K562 (cell line): ENCODE data around the gene SUPT3H. TPM values are rescaled to one million over a fixed set of nuclear protein-coding genes. Genes with fewer than 3 reads are reported as not detected.

Experiments used
- HDGF ChIP-seq: fragments of 450-650 bp; IDR thresholded peaks from 2 replicates; pipeline ENCODE4 v1.6.1; 2016
- HLTF ChIP-seq: fragments of 450-650 bp; IDR thresholded peaks from 2 replicates; pipeline ENCODE4 v1.6.1; 2016
- SPI1 ChIP-seq: IDR thresholded peaks from 2 replicates; pipeline ENCODE4 v1.6.1; 2011; ENCODE audit warnings: low read depth, low read length, control low read depth, borderline replicate concordance
- polyA plus RNA-seq, 8 experiments: library from polyadenylated mRNA; depleted of rRNA in 4 of 8; stranded (reverse) in 5 of 8; unstranded in 3 of 8; fragments of >200 nt; fragmentation: Nextera tagmentation in 2 of 8; fragmentation: Illumina TruSeq in 1 of 8; extraction: Ambion mirVana in 2 of 8; extraction: Trizol in 1 of 8; gene quantifications; 2 replicates each; pipeline versions ENCODE4 v1.2.1 to v1.2.3, GENCODE V29; 2011 to 2014; ENCODE audit warnings: inconsistent platforms in 1 of 8, missing spikeins in 1 of 8
- total RNA-seq, 7 experiments: library from RNA; depleted of rRNA in 6 of 7; stranded (reverse); fragments of >200 nt in 6 of 7; fragmentation: Illumina TruSeq in 2 of 7; extraction: Trizol in 2 of 7; gene quantifications; 2 replicates each; pipeline versions ENCODE4 v1.2.1 to v1.2.3, GENCODE V29; 2011 to 2021; ENCODE audit warnings: low replicate concordance in 1 of 7
- TF ChIP-seq, protein P1 (sequence below): sonication (generic); formaldehyde crosslinking; IDR thresholded peaks from 2 replicates; pipeline ENCODE4 v1.8.1; 2023; ENCODE audit warnings: mild to moderate bottlenecking, missing genetic modification reagents
- TF ChIP-seq, protein P2 (sequence below): fragments of 450-650 bp; formaldehyde crosslinking; IDR thresholded peaks from 2 replicates; pipeline ENCODE4 v1.4.0; 2020; ENCODE audit warnings: mild to moderate bottlenecking
- TF ChIP-seq, protein P3 (sequence below), 2 experiments: fragments of 150-350 bp in 1 of 2; IDR thresholded peaks; 2 replicates each; pipeline ENCODE4 v1.6.1; 2012 to 2016; ENCODE audit warnings: low read depth in 2 of 2, low read length in 2 of 2, mild to moderate bottlenecking in 1 of 2, moderate library complexity in 1 of 2
- TF ChIP-seq, protein P4 (sequence below): fragments of 250-450 bp; sonication (Bioruptor Pico); IDR thresholded peaks from 2 replicates; pipeline ENCODE4 v1.9.0; 2021; ENCODE audit warnings: mild to moderate bottlenecking, inconsistent platforms
- TF ChIP-seq, protein P5 (sequence below): fragments of 250-450 bp; sonication (Bioruptor Pico); IDR thresholded peaks from 2 replicates; pipeline ENCODE4 v1.4.0; 2020; ENCODE audit warnings: borderline replicate concordance
- TF ChIP-seq, protein P6 (sequence below), 2 experiments: fragments of 450-650 bp; IDR thresholded peaks; 2 replicates each; pipeline ENCODE4 v1.6.1; 2018; ENCODE audit warnings: mild to moderate bottlenecking in 2 of 2, low read depth in 1 of 2; ENCODE audit not compliant: partially characterized antibody in 2 of 2
- TF ChIP-seq, protein P7 (sequence below): fragments of 250-450 bp; sonication (Bioruptor Pico); IDR thresholded peaks from 2 replicates; pipeline ENCODE4 v1.8.0; 2021; ENCODE audit warnings: moderate library complexity, mild to moderate bottlenecking, inconsistent platforms

Gene SUPT3H
- total and polyA plus RNA-seq, 9 of the 15 experiments (the other 6 are each of a cell fraction or from before 2014, with no cell fraction given), result 7.2 to 16.3 (median 11.9) TPM

DNA sequence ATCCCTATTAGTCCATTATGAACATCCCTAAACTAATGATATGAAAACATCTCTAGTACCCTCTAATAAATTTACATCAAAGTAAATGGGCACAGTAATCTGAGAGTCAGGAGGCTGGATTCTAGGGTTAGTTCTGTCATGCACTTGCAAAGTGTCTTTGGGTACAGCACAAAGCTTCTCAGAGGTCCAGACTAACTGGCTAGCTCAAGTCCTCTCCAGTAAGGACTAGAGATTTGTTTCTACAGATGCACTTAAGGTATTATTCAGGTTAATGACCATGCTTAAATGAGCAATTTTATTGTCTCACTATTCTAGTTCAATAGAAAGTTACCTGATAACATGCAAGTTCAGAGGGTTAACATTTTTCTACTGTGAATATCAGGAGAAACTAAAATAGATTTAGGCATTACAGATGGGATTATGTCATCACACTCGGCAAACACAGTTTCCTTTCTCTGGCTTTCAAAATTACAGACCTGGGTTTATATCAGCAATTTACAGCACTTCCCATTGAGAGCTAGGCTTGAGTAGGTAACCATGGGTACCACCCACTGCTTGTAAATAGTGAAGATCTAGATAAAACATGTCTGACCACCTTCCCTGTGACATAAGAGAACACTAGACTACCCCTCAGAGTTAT lies 452.5 kb downstream of the SUPT3H start (continued):
- TF ChIP-seq, protein P1, sequence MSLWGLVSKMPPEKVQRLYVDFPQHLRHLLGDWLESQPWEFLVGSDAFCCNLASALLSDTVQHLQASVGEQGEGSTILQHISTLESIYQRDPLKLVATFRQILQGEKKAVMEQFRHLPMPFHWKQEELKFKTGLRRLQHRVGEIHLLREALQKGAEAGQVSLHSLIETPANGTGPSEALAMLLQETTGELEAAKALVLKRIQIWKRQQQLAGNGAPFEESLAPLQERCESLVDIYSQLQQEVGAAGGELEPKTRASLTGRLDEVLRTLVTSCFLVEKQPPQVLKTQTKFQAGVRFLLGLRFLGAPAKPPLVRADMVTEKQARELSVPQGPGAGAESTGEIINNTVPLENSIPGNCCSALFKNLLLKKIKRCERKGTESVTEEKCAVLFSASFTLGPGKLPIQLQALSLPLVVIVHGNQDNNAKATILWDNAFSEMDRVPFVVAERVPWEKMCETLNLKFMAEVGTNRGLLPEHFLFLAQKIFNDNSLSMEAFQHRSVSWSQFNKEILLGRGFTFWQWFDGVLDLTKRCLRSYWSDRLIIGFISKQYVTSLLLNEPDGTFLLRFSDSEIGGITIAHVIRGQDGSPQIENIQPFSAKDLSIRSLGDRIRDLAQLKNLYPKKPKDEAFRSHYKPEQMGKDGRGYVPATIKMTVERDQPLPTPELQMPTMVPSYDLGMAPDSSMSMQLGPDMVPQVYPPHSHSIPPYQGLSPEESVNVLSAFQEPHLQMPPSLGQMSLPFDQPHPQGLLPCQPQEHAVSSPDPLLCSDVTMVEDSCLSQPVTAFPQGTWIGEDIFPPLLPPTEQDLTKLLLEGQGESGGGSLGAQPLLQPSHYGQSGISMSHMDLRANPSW (CRISPR knock-in tag), result no peak
- TF ChIP-seq SPI1 (peak; percentile 79; the same call in 1 of the 2 replicates), HLTF (no peak), HDGF (no peak)
- TF ChIP-seq, protein P2, sequence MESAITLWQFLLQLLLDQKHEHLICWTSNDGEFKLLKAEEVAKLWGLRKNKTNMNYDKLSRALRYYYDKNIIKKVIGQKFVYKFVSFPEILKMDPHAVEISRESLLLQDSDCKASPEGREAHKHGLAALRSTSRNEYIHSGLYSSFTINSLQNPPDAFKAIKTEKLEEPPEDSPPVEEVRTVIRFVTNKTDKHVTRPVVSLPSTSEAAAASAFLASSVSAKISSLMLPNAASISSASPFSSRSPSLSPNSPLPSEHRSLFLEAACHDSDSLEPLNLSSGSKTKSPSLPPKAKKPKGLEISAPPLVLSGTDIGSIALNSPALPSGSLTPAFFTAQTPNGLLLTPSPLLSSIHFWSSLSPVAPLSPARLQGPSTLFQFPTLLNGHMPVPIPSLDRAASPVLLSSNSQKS, result no peak
- TF ChIP-seq, protein P3, sequence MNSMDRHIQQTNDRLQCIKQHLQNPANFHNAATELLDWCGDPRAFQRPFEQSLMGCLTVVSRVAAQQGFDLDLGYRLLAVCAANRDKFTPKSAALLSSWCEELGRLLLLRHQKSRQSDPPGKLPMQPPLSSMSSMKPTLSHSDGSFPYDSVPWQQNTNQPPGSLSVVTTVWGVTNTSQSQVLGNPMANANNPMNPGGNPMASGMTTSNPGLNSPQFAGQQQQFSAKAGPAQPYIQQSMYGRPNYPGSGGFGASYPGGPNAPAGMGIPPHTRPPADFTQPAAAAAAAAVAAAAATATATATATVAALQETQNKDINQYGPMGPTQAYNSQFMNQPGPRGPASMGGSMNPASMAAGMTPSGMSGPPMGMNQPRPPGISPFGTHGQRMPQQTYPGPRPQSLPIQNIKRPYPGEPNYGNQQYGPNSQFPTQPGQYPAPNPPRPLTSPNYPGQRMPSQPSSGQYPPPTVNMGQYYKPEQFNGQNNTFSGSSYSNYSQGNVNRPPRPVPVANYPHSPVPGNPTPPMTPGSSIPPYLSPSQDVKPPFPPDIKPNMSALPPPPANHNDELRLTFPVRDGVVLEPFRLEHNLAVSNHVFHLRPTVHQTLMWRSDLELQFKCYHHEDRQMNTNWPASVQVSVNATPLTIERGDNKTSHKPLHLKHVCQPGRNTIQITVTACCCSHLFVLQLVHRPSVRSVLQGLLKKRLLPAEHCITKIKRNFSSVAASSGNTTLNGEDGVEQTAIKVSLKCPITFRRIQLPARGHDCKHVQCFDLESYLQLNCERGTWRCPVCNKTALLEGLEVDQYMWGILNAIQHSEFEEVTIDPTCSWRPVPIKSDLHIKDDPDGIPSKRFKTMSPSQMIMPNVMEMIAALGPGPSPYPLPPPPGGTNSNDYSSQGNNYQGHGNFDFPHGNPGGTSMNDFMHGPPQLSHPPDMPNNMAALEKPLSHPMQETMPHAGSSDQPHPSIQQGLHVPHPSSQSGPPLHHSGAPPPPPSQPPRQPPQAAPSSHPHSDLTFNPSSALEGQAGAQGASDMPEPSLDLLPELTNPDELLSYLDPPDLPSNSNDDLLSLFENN (IDR thresholded peaks at IDR 0.05; ENCODE audit: low read depth in 2 of 2, low read length in 2 of 2), result no peak
- TF ChIP-seq, protein P4, sequence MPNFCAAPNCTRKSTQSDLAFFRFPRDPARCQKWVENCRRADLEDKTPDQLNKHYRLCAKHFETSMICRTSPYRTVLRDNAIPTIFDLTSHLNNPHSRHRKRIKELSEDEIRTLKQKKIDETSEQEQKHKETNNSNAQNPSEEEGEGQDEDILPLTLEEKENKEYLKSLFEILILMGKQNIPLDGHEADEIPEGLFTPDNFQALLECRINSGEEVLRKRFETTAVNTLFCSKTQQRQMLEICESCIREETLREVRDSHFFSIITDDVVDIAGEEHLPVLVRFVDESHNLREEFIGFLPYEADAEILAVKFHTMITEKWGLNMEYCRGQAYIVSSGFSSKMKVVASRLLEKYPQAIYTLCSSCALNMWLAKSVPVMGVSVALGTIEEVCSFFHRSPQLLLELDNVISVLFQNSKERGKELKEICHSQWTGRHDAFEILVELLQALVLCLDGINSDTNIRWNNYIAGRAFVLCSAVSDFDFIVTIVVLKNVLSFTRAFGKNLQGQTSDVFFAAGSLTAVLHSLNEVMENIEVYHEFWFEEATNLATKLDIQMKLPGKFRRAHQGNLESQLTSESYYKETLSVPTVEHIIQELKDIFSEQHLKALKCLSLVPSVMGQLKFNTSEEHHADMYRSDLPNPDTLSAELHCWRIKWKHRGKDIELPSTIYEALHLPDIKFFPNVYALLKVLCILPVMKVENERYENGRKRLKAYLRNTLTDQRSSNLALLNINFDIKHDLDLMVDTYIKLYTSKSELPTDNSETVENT (CRISPR knock-in tag), result no peak
- TF ChIP-seq, protein P5, sequence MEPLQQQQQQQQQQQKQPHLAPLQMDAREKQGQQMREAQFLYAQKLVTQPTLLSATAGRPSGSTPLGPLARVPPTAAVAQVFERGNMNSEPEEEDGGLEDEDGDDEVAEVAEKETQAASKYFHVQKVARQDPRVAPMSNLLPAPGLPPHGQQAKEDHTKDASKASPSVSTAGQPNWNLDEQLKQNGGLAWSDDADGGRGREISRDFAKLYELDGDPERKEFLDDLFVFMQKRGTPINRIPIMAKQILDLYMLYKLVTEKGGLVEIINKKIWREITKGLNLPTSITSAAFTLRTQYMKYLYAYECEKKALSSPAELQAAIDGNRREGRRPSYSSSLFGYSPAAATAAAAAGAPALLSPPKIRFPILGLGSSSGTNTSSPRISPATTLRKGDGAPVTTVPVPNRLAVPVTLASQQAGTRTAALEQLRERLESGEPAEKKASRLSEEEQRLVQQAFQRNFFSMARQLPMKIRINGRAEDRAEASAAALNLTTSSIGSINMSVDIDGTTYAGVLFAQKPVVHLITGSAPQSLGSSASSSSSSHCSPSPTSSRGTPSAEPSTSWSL (CRISPR knock-in tag), result no peak
- TF ChIP-seq, protein P6, sequence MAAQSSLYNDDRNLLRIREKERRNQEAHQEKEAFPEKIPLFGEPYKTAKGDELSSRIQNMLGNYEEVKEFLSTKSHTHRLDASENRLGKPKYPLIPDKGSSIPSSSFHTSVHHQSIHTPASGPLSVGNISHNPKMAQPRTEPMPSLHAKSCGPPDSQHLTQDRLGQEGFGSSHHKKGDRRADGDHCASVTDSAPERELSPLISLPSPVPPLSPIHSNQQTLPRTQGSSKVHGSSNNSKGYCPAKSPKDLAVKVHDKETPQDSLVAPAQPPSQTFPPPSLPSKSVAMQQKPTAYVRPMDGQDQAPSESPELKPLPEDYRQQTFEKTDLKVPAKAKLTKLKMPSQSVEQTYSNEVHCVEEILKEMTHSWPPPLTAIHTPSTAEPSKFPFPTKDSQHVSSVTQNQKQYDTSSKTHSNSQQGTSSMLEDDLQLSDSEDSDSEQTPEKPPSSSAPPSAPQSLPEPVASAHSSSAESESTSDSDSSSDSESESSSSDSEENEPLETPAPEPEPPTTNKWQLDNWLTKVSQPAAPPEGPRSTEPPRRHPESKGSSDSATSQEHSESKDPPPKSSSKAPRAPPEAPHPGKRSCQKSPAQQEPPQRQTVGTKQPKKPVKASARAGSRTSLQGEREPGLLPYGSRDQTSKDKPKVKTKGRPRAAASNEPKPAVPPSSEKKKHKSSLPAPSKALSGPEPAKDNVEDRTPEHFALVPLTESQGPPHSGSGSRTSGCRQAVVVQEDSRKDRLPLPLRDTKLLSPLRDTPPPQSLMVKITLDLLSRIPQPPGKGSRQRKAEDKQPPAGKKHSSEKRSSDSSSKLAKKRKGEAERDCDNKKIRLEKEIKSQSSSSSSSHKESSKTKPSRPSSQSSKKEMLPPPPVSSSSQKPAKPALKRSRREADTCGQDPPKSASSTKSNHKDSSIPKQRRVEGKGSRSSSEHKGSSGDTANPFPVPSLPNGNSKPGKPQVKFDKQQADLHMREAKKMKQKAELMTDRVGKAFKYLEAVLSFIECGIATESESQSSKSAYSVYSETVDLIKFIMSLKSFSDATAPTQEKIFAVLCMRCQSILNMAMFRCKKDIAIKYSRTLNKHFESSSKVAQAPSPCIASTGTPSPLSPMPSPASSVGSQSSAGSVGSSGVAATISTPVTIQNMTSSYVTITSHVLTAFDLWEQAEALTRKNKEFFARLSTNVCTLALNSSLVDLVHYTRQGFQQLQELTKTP (IDR thresholded peaks at IDR 0.05; ENCODE audit: low read depth in 1 of 2, partially characterized antibody in 2 of 2), result no peak
- TF ChIP-seq, protein P7, sequence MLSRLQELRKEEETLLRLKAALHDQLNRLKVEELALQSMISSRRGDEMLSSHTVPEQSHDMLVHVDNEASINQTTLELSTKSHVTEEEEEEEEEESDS (CRISPR knock-in tag), result no peak
